Astrocyte of the cerebellum (primary cell): ENCODE data around the gene NECTIN1.
A peak's percentile ranks its signal among the peaks of the same experiment; 100 is the strongest.

Experiments used
- DNase-seq: peaks from one replicate; pipeline ENCODE4 v3.0.0-alpha.2; 2011; ENCODE audit warnings: low read depth
- H3K4me3 ChIP-seq: 2 replicates; pipeline ENCODE4 v1.5.1; 2011; ENCODE audit warnings: mild to moderate bottlenecking, low read depth, low read length, moderate library complexity
- in situ Hi-C: cut with HindIII; loops from 2 replicates; pipeline ENCODE4 v1.10.0; 2017; ENCODE audit warnings: low sequenced_read_pairs
- TF ChIP-seq, protein P1 (sequence below): IDR thresholded peaks from 2 replicates; pipeline ENCODE4 v1.5.1; 2012; ENCODE audit warnings: low read length, low read depth, moderate library complexity, mild to moderate bottlenecking; ENCODE audit errors: missing control alignments

The NECTIN1 gene

DNA sequence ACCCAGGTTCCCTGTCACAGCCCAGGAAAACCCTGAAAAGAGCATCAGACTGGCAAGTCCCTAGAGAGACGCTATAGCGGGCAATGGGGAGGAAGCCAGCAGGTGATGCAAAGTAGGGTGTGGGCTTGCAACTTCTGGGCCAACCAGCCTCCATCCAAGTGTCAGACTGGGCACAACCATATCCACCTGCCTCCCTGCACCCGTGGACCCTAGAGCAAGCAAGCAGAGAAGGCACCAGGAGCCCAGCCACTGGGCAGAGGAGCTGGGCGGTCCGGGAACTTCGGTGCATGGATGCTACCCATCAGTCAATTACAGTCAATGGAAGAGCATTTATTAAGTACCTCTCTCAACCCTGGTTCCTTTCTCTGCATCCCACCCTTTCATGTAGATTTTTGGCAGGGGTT lies 2.8 kb downstream of the NECTIN1 start:
- TF ChIP-seq, protein P1, sequence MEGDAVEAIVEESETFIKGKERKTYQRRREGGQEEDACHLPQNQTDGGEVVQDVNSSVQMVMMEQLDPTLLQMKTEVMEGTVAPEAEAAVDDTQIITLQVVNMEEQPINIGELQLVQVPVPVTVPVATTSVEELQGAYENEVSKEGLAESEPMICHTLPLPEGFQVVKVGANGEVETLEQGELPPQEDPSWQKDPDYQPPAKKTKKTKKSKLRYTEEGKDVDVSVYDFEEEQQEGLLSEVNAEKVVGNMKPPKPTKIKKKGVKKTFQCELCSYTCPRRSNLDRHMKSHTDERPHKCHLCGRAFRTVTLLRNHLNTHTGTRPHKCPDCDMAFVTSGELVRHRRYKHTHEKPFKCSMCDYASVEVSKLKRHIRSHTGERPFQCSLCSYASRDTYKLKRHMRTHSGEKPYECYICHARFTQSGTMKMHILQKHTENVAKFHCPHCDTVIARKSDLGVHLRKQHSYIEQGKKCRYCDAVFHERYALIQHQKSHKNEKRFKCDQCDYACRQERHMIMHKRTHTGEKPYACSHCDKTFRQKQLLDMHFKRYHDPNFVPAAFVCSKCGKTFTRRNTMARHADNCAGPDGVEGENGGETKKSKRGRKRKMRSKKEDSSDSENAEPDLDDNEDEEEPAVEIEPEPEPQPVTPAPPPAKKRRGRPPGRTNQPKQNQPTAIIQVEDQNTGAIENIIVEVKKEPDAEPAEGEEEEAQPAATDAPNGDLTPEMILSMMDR = no peak
- H3K4me3 ChIP-seq = no peak overlapping the region
- in situ Hi-C loops = no loop called here
- DNase-seq = no peak

DNA sequence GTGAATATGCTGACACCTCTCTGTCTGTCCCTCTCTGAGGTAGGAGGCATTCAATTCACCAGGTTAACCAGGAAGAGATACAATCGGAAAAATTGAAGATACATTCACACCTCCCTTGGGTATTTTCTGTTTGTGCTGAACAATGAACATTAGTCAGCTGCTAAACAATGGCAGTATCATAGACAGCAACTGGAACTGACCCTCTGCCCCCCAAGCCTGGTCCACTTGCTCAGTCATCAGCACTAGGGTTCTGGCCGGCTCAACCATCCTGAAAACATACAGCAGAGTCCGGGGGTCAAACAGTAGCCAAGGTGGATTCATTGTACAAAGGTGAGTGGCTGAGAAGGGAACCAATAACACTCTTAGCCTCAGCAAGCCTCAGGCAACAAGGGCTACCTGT lies 4.0 kb downstream of the NECTIN1 start:
- no peak for DNase-seq

DNA sequence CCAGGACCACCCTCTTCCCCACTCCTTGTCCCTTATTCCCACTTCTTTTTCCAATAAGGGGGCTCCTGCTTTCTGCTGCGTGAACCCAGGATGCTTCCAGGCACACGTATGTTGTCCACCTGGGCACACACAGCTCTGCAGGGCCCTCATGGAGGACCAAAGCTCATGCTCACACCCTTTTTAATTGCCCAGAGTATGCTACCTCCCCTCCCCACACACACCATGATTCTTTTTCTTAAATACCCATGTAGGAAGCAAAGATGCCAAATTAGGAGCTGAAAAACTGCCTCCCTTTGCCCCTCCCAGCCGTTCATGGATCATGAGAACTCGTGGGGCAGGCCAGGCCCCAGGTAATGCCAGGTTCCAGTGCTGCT lies 5.1 kb downstream of the NECTIN1 start:
- in situ Hi-C loops = loop anchor here (25.0 kb wide), 1 partner anchor 362 kb away; no protein-coding TSS in a partner anchor
- no peak overlapping the region for H3K4me3 ChIP-seq
- TF ChIP-seq, protein P1 = no peak
- no peak for DNase-seq

More for the DNA sequence above, 4.0 kb downstream of the NECTIN1 start:
- TF ChIP-seq, protein P1 = no peak
- H3K4me3 ChIP-seq = no peak overlapping the region
- in situ Hi-C loops = loop anchor here (25.0 kb wide), 1 partner anchor 363 kb away; no protein-coding TSS in a partner anchor

DNA sequence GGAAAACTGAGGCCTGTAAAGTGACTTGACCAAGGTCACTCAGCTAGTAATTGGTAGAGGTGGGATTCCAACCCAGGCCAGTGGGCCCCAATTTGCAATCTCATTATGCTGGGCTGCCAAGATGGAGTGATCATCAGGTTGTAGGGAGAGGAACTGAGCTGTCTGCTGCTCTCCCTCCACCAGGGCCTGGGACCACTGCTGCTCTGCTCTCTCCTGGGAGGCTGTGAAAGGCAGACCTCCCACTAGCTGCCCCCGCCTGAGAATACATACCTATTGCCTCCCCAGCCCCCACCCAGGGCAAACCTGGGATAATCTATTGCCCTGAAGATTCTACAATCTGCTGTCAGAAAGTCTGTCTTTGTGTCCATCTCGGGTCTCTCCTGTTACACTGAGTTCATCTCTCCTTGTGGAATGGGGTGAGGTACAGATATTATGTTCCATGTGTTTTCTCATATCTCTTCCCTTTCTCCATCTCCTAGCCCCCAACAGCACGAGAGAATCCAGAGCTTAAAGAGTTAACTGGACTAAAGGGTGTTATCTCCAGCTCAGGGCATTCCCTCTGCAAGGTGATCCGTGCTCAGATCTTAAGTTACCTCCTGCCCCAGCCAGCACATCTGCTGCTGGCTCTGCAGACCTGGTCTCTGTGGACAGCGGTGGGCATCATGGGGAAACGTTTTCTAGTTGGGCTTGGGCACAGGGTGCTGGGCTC lies 5.6 kb downstream of the NECTIN1 start:
- in situ Hi-C loops = loop anchor here (25.0 kb wide), 1 partner anchor 361 kb away; no protein-coding TSS in a partner anchor
- no peak overlapping the region for H3K4me3 ChIP-seq
- TF ChIP-seq, protein P1 = no peak
- DNase-seq = no peak

DNA sequence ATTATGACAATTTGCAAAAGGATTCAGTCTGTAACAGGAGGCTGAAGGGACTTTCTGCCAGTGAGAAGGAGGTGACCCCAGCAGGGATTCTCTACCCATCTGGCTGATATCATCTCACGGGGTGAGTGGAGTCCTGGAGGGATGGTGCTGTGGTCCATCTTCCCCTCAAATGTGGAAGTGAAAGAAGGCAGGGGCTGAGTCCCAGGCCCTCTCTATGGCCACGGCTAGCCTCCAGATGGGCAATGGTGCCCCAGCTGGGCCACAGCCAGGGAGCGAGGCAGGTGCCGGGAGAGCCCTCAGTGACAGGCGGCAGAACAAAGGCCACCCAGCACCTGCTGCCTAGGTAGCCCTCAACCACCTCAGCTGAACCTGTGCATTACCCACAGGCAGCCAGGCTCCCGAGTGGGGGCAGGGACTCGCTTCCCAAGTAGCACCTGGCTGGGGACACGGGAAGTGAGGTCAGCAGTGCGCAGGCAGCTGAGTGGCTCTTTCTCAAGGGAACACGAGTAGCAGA lies 6.7 kb downstream of the NECTIN1 start:
- in situ Hi-C loops = loop anchor here (25.0 kb wide), 1 partner anchor 360 kb away; no protein-coding TSS in a partner anchor
- no peak overlapping the region for H3K4me3 ChIP-seq
- DNase-seq = no peak
- TF ChIP-seq, protein P1 = no peak

DNA sequence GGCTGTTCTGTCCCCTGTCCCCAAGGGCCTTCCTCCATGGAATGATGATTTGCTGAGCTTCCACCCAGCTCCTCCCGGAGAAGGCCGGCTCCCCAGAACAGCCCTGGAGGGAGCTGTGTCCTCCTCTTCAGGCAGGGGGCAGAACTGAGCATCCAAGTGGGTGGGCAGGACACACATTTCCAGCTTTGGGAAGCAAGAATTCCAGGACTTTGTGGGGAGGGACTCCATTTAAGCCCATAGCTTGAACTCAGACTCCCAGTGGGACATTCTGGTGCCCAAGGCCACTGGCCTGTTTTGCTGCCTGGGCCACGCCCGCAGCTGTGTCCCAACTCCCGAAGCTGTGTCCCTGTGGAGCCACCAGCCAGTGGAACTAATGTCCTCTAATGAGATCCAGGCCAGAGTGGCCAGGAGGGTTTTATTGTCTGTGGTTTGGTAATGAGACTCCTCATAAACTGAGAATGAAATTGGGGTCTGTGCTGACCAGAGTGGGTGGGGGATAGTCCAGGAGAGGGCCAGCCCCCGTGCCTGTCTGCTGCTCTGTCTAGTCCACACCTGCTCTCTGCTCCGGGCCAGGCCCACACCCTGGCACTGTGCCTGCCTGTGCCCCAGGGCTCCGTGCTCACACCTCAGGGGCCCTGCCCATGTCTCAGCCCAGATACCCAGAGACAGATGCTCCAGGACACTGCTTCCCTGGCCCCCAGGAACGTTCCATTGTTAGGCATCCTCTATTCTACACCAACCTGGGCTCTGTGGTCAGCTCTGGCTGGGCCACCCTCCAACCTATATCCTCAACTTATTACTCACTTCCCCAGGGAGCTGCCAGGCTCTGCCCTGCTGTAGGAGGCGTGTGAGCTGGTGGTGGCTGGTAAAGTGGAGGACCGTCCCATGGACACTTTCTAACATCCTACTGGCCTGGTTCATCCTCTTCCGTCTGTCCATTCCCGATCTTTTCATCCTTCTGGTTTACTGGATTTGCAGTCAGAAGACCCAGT lies 7.6 kb downstream of the NECTIN1 start:
- no peak overlapping the region for H3K4me3 ChIP-seq
- TF ChIP-seq, protein P1 = peak; percentile 70
- DNase-seq = no peak
- in situ Hi-C loops = loop anchor here (25.0 kb wide), 1 partner anchor 359 kb away; no protein-coding TSS in a partner anchor
